Uterus (tissue), 2 donors: ENCODE data around the gene SRPK2.

ENCODE experiments used
- POLR2A ChIP-seq, 2 donors: fragments of 450-650 bp; IDR thresholded peaks; one replicate each; pipeline ENCODE4 v1.6.1; 2016; ENCODE audit warnings: antibody characterized with exemption in 2 of 2, mild to moderate bottlenecking in 1 of 2, moderate library complexity in 1 of 2
- TF ChIP-seq, protein P1 (sequence below), 4 experiments: fragments of 200-600 bp in 2 of 4; fragments of 450-650 bp in 2 of 4; sonication (generic) in 2 of 4; IDR thresholded peaks; one replicate each; pipeline ENCODE4 v1.5.1; 2016 to 2019; ENCODE audit warnings: antibody characterized with exemption in 4 of 4, mild to moderate bottlenecking in 2 of 4, moderate library complexity in 1 of 4

DNA sequence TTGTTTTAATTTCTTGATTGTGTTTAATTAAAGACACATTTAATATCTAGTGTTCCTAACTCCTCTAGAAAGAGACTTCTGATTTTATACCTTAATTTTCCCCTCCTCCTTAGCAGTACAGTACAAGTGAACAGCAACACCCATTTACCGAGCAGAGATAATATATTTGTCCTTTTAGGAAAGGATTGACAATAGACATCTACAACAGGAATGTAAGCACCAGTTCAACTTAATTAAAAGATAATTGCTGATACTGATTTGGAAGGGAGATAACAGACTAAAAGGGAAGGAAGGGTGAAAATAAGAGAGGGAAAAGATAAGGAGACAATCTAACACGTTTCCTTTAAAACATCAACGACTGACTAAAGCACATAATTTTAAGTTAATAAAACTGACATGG, 119.3 kb downstream of the SRPK2 start:
- TF ChIP-seq, protein P1, sequence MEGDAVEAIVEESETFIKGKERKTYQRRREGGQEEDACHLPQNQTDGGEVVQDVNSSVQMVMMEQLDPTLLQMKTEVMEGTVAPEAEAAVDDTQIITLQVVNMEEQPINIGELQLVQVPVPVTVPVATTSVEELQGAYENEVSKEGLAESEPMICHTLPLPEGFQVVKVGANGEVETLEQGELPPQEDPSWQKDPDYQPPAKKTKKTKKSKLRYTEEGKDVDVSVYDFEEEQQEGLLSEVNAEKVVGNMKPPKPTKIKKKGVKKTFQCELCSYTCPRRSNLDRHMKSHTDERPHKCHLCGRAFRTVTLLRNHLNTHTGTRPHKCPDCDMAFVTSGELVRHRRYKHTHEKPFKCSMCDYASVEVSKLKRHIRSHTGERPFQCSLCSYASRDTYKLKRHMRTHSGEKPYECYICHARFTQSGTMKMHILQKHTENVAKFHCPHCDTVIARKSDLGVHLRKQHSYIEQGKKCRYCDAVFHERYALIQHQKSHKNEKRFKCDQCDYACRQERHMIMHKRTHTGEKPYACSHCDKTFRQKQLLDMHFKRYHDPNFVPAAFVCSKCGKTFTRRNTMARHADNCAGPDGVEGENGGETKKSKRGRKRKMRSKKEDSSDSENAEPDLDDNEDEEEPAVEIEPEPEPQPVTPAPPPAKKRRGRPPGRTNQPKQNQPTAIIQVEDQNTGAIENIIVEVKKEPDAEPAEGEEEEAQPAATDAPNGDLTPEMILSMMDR (IDR thresholded peaks at IDR 0.05) = no peak
- no peak for TF ChIP-seq POLR2A (IDR thresholded peaks at IDR 0.05)
